Smooth muscle cell of the brain vasculature (primary cell): Measurements from ENCODE around the gene SH3PXD2B.
"Not testable (repeated sequence)": the region's sequence is repeated elsewhere in the genome, so short reads cannot be mapped to it uniquely, and the experiment has no call there.

Experiments
- DNase-seq: peaks from one replicate; pipeline ENCODE4 v3.0.0-alpha.2; 2012; ENCODE audit warnings: low read depth, low spot score

SH3PXD2B gene

GRCh38 chr5:172343741-172344140 is 110.6 kb downstream of the SH3PXD2B start:
- DNase-seq, result no peak

- DNase-seq, result no peak
Observed at GRCh38 chr5:172342918-172343317, 111.4 kb downstream of the SH3PXD2B start.

GRCh38 chr5:172339264-172340180 is 114.8 kb downstream of the SH3PXD2B start:
- no peak for DNase-seq

- no peak for DNase-seq
Observed at GRCh38 chr5:172336676-172337285, 117.5 kb downstream of the SH3PXD2B start.

GRCh38 chr5:172336264-172336663 is 118.1 kb downstream of the SH3PXD2B start:
- no peak for DNase-seq

GRCh38 chr5:172335721-172336120 is 118.6 kb downstream of the SH3PXD2B start:
- no peak for DNase-seq

GRCh38 chr5:172334641-172335040 is 119.7 kb downstream of the SH3PXD2B start:
- no peak for DNase-seq

GRCh38 chr5:172334196-172334595 is 120.1 kb downstream of the SH3PXD2B start:
- DNase-seq, result no peak

- not testable (repeated sequence) for DNase-seq
Observed at GRCh38 chr5:172326901-172327300, 127.4 kb downstream of the SH3PXD2B start.

GRCh38 chr5:172325452-172325851 is 128.9 kb downstream of the SH3PXD2B start:
- no peak for DNase-seq

- no peak for DNase-seq
Observed at GRCh38 chr5:172322028-172322965, 132.0 kb downstream of the SH3PXD2B start.

GRCh38 chr5:172321593-172321992 is 132.7 kb downstream of the SH3PXD2B start:
- no peak for DNase-seq

- no peak for DNase-seq
Observed at GRCh38 chr5:172319708-172320441, 134.4 kb downstream of the SH3PXD2B start.

- DNase-seq, result no peak
Observed at GRCh38 chr5:172315587-172316493, 138.5 kb downstream of the SH3PXD2B start.

- no peak for DNase-seq
Observed at GRCh38 chr5:172313915-172314314, 140.4 kb downstream of the SH3PXD2B start.

GRCh38 chr5:172312286-172312685 is 142.0 kb downstream of the SH3PXD2B start:
- no peak for DNase-seq

GRCh38 chr5:172311605-172312004 is 142.7 kb downstream of the SH3PXD2B start:
- no peak for DNase-seq

GRCh38 chr5:172311026-172311425 is 143.3 kb downstream of the SH3PXD2B start:
- no peak for DNase-seq

GRCh38 chr5:172305380-172305779 is 148.9 kb downstream of the SH3PXD2B start:
- DNase-seq, result no peak
